Heart left ventricle (tissue), 16 donors: ENCODE results near the gene MSRB3. TPM values are rescaled to one million over a fixed set of nuclear protein-coding genes. Genes with fewer than 3 reads are reported as not detected.

Source experiments
- ATAC-seq, 4 donors: fragments of 200-7000 bp; cut with Tn5 transposase; one replicate each; pipeline ENCODE4 v1.9.1; 2020 to 2022; ENCODE audit warnings: moderate library complexity in 4 of 4, mild to moderate bottlenecking in 3 of 4, moderate number of reproducible peaks in 1 of 4
- DNase-seq, 5 donors: peaks; one replicate each; pipeline ENCODE4 v3.0.0-alpha.2; 2020
- H3K27ac ChIP-seq, 12 donors: fragments of 200-600 bp; sonication (generic) in 4 of 12; one replicate each; pipeline versions ENCODE4 v1.5.0 to v1.8.0; 2016 to 2022; ENCODE audit warnings: mild to moderate bottlenecking in 2 of 12
- H3K27me3 ChIP-seq, 9 donors: fragments of 200-600 bp; sonication (generic) in 2 of 9; one replicate each; pipeline versions ENCODE4 v1.5.1 to v1.8.0; 2016 to 2022; ENCODE audit warnings: mild to moderate bottlenecking in 3 of 9
- H3K36me3 ChIP-seq, 9 donors: fragments of 200-600 bp; sonication (generic) in 2 of 9; one replicate each; pipeline versions ENCODE4 v1.5.0 to v1.8.0; 2018 to 2022; ENCODE audit warnings: mild to moderate bottlenecking in 2 of 9
- H3K4me1 ChIP-seq, 12 donors: fragments of 200-600 bp; sonication (generic) in 4 of 12; one replicate each; pipeline versions ENCODE4 v1.5.0 to v1.8.0; 2016 to 2022; ENCODE audit warnings: mild to moderate bottlenecking in 3 of 12
- H3K4me3 ChIP-seq, 12 donors: fragments of 200-600 bp; sonication (generic) in 4 of 12; one replicate each; pipeline versions ENCODE4 v1.5.0 to v1.8.0; 2017 to 2022; ENCODE audit warnings: mild to moderate bottlenecking in 9 of 12, moderate library complexity in 4 of 12
- H3K9me3 ChIP-seq, 12 donors: fragments of 200-600 bp; sonication (generic) in 4 of 12; one replicate each; pipeline versions ENCODE4 v1.5.0 to v1.8.0; 2016 to 2022; ENCODE audit warnings: mild to moderate bottlenecking in 1 of 12
- CTCF ChIP-seq, 12 donors: fragments of 200-600 bp; sonication (generic) in 4 of 12; IDR thresholded peaks; one replicate each; pipeline versions ENCODE4 v1.5.0 to v1.8.0; 2018 to 2022; ENCODE audit warnings: antibody characterized with exemption in 12 of 12, mild to moderate bottlenecking in 5 of 12
- POLR2A ChIP-seq, 2 donors: fragments of 450-650 bp; IDR thresholded peaks; one replicate each; pipeline ENCODE4 v1.6.1; 2017; ENCODE audit warnings: antibody characterized with exemption in 2 of 2, mild to moderate bottlenecking in 2 of 2, moderate library complexity in 2 of 2
- WGBS, 4 donors: extraction: QIAGEN DNeasy Blood & Tissue Kit in 2 of 4; methylation state at CpG; one replicate each; pipeline versions ENCODE4 v1.1.5 to v1.1.7; 2013 to 2018; 5-methylcytosine and 5-hydroxymethylcytosine counted together
- intact Hi-C, 10 donors: fragments of 100-400 bp; cut with DNase I; formaldehyde crosslinking; loops; one replicate each; pipeline versions ENCODE4 v1.11.1 to v1.14.2; 2022
- polyA plus RNA-seq, 2 donors: library from polyadenylated mRNA; stranded (reverse); fragments of 200-250 nt; gene quantifications; one replicate each; pipeline ENCODE4 v1.2.3, GENCODE V29; 2013
- total RNA-seq, 9 donors: library from RNA; depleted of rRNA in 2 of 9; stranded (reverse); fragments of >200 nt in 2 of 9; fragmentation: NEBNext Ultra II Directional in 3 of 9; extraction: Animal tissue kit (Norgen Biotek cat#: 25700) in 3 of 9; gene quantifications; one replicate each; pipeline versions ENCODE4 v1.1.0 to v1.2.4, GENCODE V29; 2016 to 2023
- donor health status: ischemic (EF 13 %, LVEDD 7.1; RV severe dilation, severe dysfunction).
- donor health status: healthy with polysubstance abuse.
- donor health status: DM: no; HTN: yes; CAD: no.
- donor health status: DM: no; HTN: no; CAD: no.
- donor health status: ischemic (EF 25% LVEDD 6.9; RV normal size, moderate dysfunction).
- donor health status: ischemic (EF 25% LVEDD 5.7; RV mildly dilated, moderate dysfunction).
- donor health status: healthy.
- donor health status: DM: yes; HTN: yes; CAD: no.
- donor health status: ischemic (EF 35%, LVEDD 5.7; RV mildly dilated, moderate dysfunction).
- donor health status: nonischemic (EF 11% LVEDD 7.7; RV severe dilation, severe dysfunction).
- donor health status: DM: yes; HTN: yes; CAD: no.
- donor health status: PGD.
- donor health status: ischemic (EF 29% LVEDD 5.4; RV normal size, mild dysfunction).
- donor health status: nonischemic (EF 23%, LVEDD 6.1; RV moderate dilation, normal function).

The MSRB3 gene
- total and polyA plus RNA-seq, 11 donors = 54.1 to 165 (median 117) TPM

GRCh38 chr12:65403188-65403587 is 124.7 kb downstream of the MSRB3 start:
- WGBS, 4 donors = 91 to 95% (median 94%) methylated on average over 5 of the region's 5 CpGs; no CpG with 5 or more reads in 1 of the 4 donors
- TF ChIP-seq CTCF (IDR thresholded peaks at IDR 0.05) (no peak), POLR2A (IDR thresholded peaks at IDR 0.05) (no peak)
- ATAC-seq (no peak), DNase-seq (no peak)
- no peak overlapping the region for H3K27ac ChIP-seq
- intact Hi-C loops = no loop called here
- H3K4me1 ChIP-seq = no peaks in the 10 kb centered on the region
- H3K27me3 ChIP-seq = no peaks in the 10 kb centered on the region
- H3K36me3 ChIP-seq = peaks cover 0 to 12% (median 0%) of the 10 kb centered on the region in 9 donors
- peaks cover 0 to 37% (median 2%) of the 10 kb centered on the region in 12 donors for H3K9me3 ChIP-seq
- no peak overlapping the region for H3K4me3 ChIP-seq

GRCh38 chr12:65407388-65408149 is 129.1 kb downstream of the MSRB3 start:
- Histone ChIP-seq H3K27ac (no peak overlapping the region), H3K4me3 (no peak overlapping the region), H3K27me3 (no peaks in the 10 kb centered on the region), H3K9me3 (peaks cover 0 to 8% (median 2%) of the 10 kb centered on the region in 12 donors), H3K36me3 (peaks cover 0 to 12% (median 0%) of the 10 kb centered on the region in 9 donors), H3K4me1 (peaks cover 0 to 13% (median 0%) of the 10 kb centered on the region in 12 donors)
- TF ChIP-seq POLR2A (IDR thresholded peaks at IDR 0.05) (no peak), CTCF (IDR thresholded peaks at IDR 0.05) (no peak)
- no peak for DNase-seq
- 90 to 93% (median 91%) methylated on average over 4 of the region's 4 CpGs for WGBS, 4 donors
- ATAC-seq = no peak
- intact Hi-C loops = no loop called here

GRCh38 chr12:65408441-65408840 is 130.0 kb downstream of the MSRB3 start:
- Histone ChIP-seq H3K27ac (no peak overlapping the region), H3K27me3 (no peaks in the 10 kb centered on the region), H3K4me1 (peaks cover 0 to 13% (median 0%) of the 10 kb centered on the region in 12 donors), H3K9me3 (peaks cover 0 to 3% (median 0%) of the 10 kb centered on the region in 12 donors), H3K36me3 (peaks cover 0 to 12% (median 0%) of the 10 kb centered on the region in 9 donors), H3K4me3 (no peak overlapping the region)
- ATAC-seq = no peak
- TF ChIP-seq CTCF (IDR thresholded peaks at IDR 0.05) (no peak), POLR2A (IDR thresholded peaks at IDR 0.05) (no peak)
- intact Hi-C loops = no loop called here
- WGBS, 4 donors = 91 to 100% (median 92%) methylated on average over 4 of the region's 4 CpGs
- DNase-seq = no peak

- H3K36me3 ChIP-seq = peaks cover 0 to 12% (median 0%) of the 10 kb centered on the region in 9 donors
- intact Hi-C loops = no loop called here
- peaks cover 0 to 3% (median 0%) of the 10 kb centered on the region in 12 donors for H3K9me3 ChIP-seq
- TF ChIP-seq CTCF (IDR thresholded peaks at IDR 0.05) (no peak), POLR2A (IDR thresholded peaks at IDR 0.05) (no peak)
- ATAC-seq (no peak), DNase-seq (no peak)
- no peak overlapping the region for H3K27ac ChIP-seq
- WGBS, 4 donors = 88 to 97% (median 92%) methylated on average over 1 of the region's 1 CpG
- H3K4me1 ChIP-seq = peaks cover 0 to 18% (median 0%) of the 10 kb centered on the region in 12 donors
- H3K27me3 ChIP-seq = no peaks in the 10 kb centered on the region
- H3K4me3 ChIP-seq = no peak overlapping the region
Measured at GRCh38 chr12:65409726-65410125, 131.2 kb downstream of the MSRB3 start.
